ENCODE results near the gene ZNF324B.
A peak's percentile ranks its signal among the peaks of the same experiment; 100 is the strongest.
"Not testable (repeated sequence)": the region's sequence is repeated elsewhere in the genome, so short reads cannot be mapped to it uniquely, and the experiment has no call there.

Gene ZNF324B

DNA sequence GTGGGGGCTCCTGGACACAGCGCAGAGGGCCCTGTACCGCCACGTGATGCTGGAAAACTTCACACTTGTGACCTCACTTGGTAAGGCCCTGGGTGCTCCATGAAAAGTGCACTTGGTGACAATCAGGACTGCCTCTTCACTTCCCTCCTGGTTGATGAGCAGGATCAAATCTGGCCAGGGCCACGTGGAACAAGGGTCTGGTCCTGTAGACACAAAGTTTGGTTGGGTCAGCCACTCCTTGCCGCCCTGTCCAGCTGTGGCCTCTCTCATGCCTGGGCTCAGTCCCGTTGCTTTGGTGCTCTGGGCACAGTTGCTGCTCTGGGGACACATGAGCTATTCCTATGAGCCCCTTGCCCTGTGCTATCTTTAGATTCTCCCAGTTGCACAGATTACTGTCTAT is 2.3 kb downstream of the ZNF324B start:
- DNase-seq (ENCODE audit: low read depth, low spot score) = no peak

DNA sequence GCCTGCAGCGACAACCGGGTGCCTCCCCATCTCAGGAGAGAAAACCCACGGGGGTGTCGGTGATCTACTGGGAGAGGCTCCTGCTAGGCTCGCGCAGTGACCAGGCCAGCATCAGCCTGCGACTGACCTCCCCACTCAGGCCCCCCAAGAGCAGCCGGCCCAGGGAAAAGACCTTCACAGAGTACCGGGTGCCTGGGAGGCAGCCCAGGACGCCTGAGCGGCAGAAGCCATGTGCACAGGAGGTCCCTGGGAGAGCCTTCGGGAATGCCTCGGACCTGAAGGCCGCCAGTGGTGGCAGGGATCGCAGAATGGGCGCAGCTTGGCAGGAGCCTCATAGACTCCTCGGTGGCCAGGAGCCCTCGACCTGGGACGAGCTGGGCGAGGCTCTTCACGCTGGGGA is 3.9 kb downstream of the ZNF324B start:
- DNase-seq (ENCODE audit: low read depth, low spot score) = no peak

GRCh38 chr19:58456111-58456510 is 4.7 kb downstream of the ZNF324B start:
- DNase-seq (ENCODE audit: low read depth, low spot score) = no peak

- no peak for DNase-seq (ENCODE audit: low read depth, low spot score)
Observed at GRCh38 chr19:58460039-58460438, 8.6 kb downstream of the ZNF324B start.

DNA sequence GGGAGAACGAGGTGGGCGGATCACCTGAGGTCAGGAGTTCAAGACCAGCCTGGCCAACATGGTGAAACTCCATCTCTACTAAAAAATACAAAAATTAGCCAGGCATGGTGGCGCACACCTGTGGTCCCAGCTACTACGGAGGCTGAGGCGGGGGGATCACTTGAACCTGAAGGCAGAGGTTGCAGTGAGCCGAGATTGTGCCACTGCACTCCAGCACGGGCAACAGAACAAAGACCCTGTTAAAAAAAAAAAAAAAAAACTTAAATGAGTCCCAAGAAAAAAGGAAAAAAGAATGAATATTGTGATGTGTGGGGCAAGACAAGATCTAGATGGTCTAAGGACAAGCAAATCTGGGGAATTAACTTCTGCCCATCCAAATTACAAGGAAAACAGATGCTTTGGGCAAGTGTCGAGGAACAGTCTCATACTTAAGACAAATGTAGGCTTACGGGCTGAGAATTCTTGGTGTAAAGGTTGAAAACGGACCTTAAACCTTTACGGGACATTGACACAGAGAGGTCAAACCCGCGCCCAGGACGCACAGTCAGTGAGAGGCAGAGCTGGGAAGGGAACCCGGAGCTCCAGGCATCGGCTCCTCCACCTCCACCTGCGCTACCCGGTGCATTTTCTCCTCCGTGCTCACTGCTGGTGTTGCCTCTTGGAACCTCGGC is 14.8 kb downstream of the ZNF324B start:
- DNase-seq (ENCODE audit: low read depth, low spot score) = no peak

GRCh38 chr19:58466760-58467589 is 15.6 kb downstream of the ZNF324B start, which contains the start of gene ZNF324:
Gene ZNF324 (plus strand): TSS chr19:58467080. CDS start chr19:58469186, 2,106 bp downstream.
- peak; percentile 89 for DNase-seq (ENCODE audit: low read depth, low spot score)

DNA sequence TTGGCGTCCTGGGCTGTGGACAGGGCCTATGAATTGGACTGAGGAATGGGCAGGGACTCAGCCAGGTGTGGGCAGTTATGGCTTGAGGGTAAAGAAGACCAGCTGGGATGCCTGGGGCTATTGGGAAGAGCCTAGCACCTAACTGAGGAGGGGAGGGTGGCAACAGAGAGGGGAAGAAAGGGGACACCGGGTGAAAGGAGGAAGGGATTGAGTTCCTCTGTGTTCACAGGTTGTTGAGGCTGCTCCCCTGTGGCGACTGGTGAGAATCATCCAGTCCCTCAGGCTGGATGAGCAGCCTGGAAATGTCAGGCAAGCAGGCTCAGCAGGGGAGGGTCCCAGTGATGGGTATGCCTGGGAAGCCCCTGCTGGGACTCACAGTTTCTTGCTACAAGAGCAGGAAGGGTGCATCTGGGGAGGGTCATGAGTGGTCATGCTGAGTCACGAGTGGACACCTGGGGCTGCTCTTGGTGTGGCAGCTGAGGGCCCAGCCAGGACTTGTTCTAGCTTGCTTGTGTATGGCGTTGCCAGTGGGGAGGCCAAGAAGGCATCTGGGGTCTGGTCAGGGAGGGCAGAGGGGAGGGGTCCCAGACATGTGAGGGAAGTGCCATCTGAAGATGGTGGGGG is 16.9 kb downstream of the ZNF324B start:
- DNase-seq (ENCODE audit: low read depth, low spot score) = no peak

GRCh38 chr19:58469241-58470013 is 18.0 kb downstream of the ZNF324B start:
- no peak for DNase-seq (ENCODE audit: low read depth, low spot score)

DNA sequence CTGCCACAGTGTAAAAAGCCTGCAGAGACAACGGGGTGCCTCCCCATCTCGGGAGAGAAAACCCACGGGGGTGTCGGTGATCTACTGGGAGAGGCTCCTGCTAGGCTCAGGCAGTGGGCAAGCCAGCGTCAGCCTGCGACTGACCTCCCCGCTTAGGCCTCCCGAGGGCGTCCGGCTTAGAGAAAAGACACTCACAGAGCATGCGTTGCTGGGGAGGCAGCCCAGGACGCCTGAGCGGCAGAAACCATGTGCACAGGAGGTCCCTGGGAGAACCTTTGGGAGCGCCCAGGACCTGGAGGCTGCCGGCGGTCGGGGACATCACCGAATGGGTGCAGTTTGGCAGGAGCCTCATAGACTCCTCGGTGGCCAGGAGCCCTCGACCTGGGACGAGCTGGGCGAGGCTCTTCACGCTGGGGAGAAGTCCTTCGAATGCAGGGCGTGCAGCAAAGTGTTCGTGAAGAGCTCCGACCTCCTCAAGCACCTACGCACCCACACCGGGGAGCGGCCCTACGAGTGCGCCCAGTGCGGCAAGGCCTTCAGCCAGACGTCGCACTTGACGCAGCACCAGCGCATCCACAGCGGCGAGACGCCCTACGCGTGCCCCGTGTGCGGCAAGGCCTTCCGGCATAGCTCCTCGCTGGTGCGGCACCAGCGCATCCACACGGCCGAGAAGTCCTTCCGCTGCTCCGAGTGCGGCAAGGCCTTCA is 19.6 kb downstream of the ZNF324B start:
- not testable (repeated sequence) for DNase-seq (ENCODE audit: low read depth, low spot score)

DNA sequence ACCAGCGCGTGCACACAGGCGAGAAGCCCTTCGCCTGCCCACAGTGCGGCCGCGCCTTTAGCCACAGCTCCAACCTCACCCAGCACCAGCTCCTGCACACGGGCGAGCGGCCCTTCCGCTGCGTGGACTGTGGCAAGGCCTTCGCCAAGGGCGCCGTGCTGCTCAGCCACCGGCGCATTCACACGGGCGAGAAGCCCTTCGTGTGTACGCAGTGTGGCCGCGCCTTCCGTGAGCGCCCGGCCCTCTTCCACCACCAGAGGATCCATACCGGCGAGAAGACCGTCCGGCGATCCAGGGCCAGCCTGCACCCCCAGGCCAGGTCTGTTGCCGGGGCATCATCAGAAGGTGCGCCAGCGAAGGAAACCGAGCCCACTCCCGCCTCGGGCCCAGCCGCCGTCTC is 20.3 kb downstream of the ZNF324B start:
- DNase-seq (ENCODE audit: low read depth, low spot score) = no peak

- DNase-seq (ENCODE audit: low read depth, low spot score) = no peak
Observed at GRCh38 chr19:58473775-58474174, 22.4 kb downstream of the ZNF324B start.

GRCh38 chr19:58474291-58474996 is 23.0 kb downstream of the ZNF324B start:
- no peak for DNase-seq (ENCODE audit: low read depth, low spot score)

DNA sequence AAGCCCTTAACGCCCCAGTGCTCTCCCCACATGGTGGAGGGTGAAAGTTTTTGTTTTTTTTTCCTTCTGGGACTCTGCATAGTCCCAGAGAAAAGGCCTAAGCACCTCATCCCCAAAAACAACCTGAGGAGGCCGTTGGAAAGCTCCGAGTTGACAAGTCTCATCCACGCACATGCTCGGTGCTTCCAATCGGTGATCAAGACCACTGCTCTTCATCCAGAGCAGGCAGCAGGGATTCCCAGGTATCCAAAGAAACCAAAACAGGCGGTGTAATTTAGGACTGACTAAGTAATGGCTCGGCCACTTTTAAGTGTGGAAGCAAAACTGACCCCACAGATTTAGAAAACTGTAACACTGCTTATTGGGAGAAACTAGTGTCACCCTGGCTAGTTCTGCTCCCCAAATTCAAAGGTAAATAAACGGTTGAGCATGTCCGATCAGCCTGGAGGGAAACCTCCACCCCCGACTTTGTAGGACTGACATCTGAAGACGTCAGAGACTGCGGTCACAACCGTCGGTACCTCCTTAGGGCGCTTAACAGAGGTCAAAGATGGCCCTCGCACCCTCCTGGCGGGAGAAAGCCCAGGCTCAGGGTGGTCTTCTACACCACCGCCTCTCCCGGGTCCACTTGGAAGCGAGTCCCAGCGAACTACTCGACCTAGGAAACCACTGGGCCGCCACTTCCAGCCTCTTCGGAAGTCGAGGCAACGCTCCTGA is 23.7 kb downstream of the ZNF324B start:
- DNase-seq (ENCODE audit: low read depth, low spot score) = no peak

DNA sequence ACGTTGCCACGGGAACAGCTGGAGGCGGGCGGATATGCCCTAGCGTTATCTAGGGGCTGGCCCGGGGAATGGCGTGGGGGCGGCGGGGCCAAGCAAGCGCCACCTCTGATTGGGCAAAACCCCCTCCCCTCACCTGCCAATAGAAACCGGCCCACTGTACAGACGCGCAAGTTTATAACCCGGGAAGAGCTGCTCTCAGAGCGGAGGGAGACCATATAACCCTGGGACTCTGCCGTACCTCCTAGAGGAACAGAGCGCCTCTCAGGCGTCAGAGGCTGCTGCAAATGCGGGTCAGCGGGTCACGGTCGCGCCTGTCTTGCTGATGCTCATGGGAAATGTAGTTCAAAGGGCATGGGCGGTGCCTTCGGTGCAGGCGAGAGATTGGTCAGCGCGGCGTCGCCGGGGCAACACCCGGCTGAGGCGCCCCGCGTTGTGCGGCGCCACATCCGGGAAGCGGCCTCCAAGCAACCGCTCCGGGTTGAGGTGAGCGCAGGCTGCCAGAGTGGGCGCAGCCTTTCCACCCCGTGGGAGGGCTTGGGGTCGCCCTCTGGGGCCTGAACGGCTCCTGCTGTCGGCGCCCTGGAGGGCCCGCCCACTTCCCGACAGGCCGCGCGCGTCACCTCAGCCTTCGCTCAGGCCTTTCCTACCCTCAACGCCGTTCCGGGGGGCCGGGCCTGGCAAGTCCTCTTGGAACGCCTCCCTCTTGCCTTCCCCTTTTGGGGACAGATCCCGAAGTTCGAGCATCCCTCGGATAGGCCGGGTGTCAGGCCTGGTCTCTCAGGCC is 24.5 kb downstream of the ZNF324B start, which contains the start of gene ZNF446:
TSS of gene ZNF446 (plus strand) at position 639 of the 784 bp plus-strand sequence. CDS start 867 bp downstream, outside the sequence.
- DNase-seq (ENCODE audit: low read depth, low spot score) = peak; percentile 92

DNA sequence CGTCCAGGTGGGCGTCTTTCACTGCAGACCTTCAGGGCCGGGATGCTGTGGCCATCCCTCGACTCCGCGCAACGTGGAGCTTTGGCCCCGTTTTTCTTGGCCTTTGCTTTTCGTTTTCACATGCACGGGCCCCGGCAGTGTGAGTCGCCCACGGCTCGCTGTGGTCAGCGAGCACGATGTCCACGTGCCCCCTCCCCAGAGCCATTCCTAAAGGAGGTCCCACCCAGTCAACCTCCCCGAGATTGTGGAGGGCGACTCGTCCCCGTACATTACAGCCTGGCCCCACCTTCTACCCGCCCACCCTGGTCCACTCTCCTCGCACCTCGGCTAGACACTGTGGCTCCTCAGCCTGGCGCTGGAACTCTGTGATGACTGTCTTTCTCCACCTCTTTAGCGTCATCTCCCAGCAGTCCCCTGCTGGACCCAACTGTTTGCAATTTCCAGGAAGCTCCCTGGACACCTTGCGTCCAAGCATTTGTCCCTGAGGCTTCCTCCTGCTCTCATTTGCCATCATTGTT is 25.1 kb downstream of the ZNF324B start:
- DNase-seq (ENCODE audit: low read depth, low spot score) = no peak

- no peak for DNase-seq (ENCODE audit: low read depth, low spot score)
Observed at GRCh38 chr19:58477130-58477529, 25.7 kb downstream of the ZNF324B start.

DNA sequence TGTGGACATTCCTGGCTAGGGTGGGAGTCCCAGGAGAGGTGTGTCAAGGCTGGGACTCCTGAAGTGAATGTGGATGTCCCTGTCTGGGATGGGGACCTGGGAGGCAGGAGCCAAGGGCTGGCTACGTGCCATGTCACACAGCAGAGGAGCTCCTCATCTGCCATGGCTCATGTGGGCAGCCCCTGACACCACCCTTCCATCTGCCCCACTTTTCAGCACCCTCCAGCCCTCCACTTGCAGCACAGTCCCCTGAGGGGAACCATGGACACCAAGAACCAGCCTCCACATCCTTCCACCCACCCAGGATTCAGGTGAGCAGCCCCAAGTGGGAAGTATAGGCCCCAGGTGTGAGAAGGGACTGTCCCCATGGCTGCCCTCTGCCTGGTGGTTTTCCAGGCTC is 26.4 kb downstream of the ZNF324B start:
- no peak for DNase-seq (ENCODE audit: low read depth, low spot score)

- DNase-seq (ENCODE audit: low read depth, low spot score) = no peak
Observed at GRCh38 chr19:58479303-58479702, 27.9 kb downstream of the ZNF324B start.
